Measurements from ENCODE around the gene RSPO1. TPM values are rescaled to one million over a fixed set of nuclear protein-coding genes. Genes with fewer than 3 reads are reported as not detected.
"Not testable (repeated sequence)": the region's sequence is repeated elsewhere in the genome, so short reads cannot be mapped to it uniquely, and the experiment has no call there.

The RSPO1 gene
- not detected for total RNA-seq

GRCh38 chr1:37634244-37634991, at the start of gene RSPO1:
RSPO1 (minus strand) TSS chr1:37634892; CDS start chr1:37629661, 5,231 bp downstream.
- no peak for DNase-seq

- DNase-seq: not testable (repeated sequence)
Measured at GRCh38 chr1:37684182-37684581, 49.5 kb upstream of the RSPO1 start.

- peak; percentile 32 for DNase-seq
Measured at GRCh38 chr1:37682334-37682987, 47.8 kb upstream of the RSPO1 start.

GRCh38 chr1:37680933-37681332, 46.2 kb upstream of the RSPO1 start:
- no peak for DNase-seq

GRCh38 chr1:37677808-37678207, 43.1 kb upstream of the RSPO1 start:
- no peak for DNase-seq

- DNase-seq: no peak
Measured at GRCh38 chr1:37677143-37677439, 42.4 kb upstream of the RSPO1 start.

GRCh38 chr1:37676281-37677142, 41.8 kb upstream of the RSPO1 start:
- no peak for DNase-seq

GRCh38 chr1:37673920-37674319, 39.2 kb upstream of the RSPO1 start:
- no peak for DNase-seq

GRCh38 chr1:37672136-37672870, 37.6 kb upstream of the RSPO1 start:
- no peak for DNase-seq

- no peak for DNase-seq
Measured at GRCh38 chr1:37671261-37671660, 36.6 kb upstream of the RSPO1 start.

GRCh38 chr1:37670133-37670532, 35.4 kb upstream of the RSPO1 start:
- no peak for DNase-seq

GRCh38 chr1:37667023-37667671, 32.5 kb upstream of the RSPO1 start:
- no peak for DNase-seq

GRCh38 chr1:37666241-37666867, 31.7 kb upstream of the RSPO1 start:
- DNase-seq: no peak

- no peak for DNase-seq
Measured at GRCh38 chr1:37663426-37664000, 28.8 kb upstream of the RSPO1 start.

- DNase-seq: no peak
Measured at GRCh38 chr1:37662031-37662755, 27.5 kb upstream of the RSPO1 start.

- DNase-seq: no peak
Measured at GRCh38 chr1:37661401-37661800, 26.7 kb upstream of the RSPO1 start.

- DNase-seq: no peak
Measured at GRCh38 chr1:37660664-37661063, 26.0 kb upstream of the RSPO1 start.

- no peak for DNase-seq
Measured at GRCh38 chr1:37658486-37658885, 23.8 kb upstream of the RSPO1 start.

GRCh38 chr1:37657620-37658412, 23.1 kb upstream of the RSPO1 start:
- no peak for DNase-seq

- DNase-seq: no peak
Measured at GRCh38 chr1:37656881-37657280, 22.2 kb upstream of the RSPO1 start.

Data from occipital lobe (tissue), 2 donors.